Epidermal melanocyte (primary cell): ENCODE data around the gene PAX4.

Experiments
- DNase-seq: peaks from one replicate; pipeline ENCODE4 v3.0.0; 2011; ENCODE audit warnings: low spot score; ENCODE audit not compliant: insufficient read length

PAX4 gene

DNA sequence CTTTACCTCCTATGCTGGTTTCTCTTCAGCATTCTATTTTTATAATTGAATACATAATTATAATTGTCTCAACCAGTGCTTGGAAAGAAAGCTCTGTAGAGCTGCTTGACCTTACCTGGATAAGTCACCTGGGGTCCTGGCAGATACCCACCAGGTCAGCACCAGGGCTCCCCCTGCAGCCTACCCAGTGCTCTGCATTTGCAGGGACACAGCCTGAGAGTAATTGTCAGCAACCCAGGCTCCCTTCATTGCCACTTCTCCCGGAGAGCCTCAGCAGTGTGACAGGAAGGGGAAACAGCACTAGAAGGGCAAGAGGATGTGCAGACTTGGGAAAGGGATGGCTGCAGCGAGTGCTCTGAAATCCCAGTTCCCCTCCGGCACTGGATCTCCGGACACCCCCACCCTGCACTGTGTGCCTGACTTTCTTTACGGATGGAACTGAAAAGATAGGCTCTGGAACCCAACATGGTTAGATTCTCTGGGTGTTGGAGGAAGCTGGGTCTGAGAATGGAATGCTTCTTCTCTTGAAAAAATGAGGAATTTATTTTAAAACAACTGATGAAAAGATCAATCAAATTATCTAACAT is 11.4 kb upstream of the PAX4 start:
- no peak for DNase-seq

DNA sequence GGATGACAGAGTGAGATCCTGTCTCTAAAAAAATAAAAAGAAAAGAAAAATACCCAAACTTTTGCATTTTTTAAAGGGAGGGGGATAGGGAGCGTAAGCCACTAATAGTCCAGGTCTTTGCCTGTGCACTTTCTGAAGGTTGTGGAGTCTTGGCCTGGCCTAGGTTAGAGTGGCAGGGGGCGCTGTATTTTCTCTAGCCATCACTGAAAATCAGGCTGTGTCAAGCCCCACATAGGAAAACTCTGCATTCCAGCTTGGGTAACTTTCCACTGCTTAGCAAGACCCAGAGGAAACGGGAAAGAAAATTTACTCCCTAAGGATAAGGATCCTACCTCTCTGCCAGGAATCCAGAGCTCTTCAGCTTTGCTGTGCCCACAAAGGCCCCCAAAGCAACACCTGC is 10.5 kb upstream of the PAX4 start:
- no peak for DNase-seq

DNA sequence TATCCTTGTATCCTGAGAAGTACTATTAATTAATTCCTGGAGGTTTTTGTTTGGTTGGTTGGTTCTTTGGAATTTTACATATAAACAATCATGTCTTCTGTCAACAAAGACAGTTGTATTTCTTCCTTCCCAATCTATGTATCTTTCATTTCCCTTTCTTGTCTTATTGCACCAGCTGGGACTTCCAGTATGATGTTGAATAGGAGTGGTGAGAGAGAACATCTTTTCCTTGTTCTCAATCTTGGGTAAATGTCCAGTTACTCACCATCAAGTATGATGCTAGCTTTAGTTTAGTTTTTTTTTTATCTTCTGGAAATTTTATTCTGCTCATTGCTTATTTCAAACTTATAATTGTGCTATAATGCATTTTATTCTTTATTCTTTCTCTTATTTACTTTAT is 7.4 kb upstream of the PAX4 start:
- no peak for DNase-seq

DNA sequence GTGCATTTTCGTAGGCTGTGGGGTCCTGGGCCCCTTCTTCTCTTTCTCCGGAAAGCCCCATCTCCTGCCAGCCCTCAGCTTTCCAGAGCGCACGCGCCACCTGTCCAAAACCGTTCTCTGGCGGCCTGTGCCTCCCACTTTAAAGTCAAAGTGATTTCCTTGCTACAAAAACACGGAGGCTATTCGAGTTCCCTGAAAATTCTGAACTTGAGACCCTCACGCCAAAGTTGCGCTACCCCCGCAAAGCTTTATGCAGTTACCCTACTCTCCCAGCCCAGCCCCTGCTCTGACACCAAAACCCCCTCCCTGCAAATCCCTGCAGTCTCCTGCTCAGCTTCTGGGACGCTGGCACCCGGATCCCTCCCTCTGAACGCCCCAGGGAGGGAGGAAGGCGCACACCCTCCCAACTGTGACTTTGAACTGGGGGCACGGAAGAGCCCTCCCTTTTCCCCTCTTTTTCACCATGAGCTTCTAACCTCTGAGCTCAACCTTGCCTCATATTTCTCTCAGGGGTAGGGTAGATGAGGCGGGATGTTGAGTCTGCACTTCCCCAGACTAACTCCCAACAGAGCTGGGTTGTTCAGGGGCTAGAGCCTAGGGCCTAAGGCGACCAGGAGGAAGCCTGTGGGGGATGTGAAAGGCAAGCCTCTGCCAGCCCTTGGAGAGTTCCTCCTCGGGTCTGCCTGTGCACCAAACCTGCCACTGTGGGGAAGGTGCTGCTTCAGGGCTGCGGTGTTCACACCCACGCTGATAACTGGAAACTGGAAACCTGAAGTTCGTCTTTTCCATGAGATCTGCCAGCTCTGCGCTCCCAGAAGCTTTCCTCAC is 2.7 kb upstream of the PAX4 start:
- DNase-seq, result no peak

DNA sequence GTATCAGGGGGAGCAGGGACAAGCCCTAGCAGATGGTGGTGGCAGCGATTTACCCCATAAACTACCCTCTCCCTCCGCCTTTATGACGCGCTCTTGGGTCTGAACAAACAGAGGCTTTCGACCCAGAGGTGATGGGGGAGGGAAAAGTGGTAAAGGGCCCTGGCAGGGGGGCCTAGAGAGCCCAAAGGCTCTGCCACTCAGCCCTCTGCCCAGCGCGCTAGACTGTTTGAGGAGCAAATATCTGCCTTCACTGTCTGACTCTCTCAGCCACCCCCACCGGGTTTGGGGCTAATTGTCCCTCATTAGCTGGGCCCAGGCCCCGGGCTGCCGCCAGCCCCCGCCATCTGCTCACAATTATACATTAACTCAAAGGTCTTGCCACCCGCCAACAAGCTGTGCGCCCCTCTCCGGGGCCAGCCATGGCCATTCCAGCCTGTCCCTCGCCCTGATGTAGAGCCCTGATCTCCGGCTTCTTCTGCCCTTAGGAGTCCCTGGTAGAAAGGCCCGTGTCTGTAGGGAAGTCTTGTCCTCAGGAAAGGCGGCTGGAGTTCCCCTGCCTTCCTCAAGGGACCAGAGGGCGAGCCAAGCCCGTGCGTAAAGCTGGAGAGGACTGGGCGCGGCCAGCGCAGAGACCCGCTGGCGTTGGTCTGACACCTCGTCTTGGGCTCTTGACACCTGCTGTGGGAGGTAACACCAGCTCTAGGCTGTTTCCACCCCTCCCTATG is 1.9 kb upstream of the PAX4 start:
- no peak for DNase-seq

DNA sequence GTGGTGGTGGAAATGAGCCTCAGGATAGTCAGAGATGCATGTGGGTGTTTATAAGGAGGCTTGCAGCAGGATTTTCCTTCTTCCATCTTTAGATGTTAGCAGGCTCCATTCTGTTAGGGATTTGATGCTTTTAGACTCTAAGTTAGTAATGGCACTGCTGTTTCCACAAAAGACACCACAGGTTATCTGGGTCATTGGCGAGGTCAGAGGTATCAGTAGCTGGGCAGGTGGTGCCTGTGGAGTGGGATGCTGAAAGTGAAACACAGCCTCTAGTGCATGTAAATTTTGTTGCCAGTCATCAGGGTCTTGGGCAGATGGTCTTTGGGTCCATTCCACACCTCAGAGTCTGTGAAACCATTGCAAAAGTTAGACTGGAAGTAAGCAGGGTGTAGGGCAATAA is 833 bp upstream of the PAX4 start:
- DNase-seq, result no peak

DNA sequence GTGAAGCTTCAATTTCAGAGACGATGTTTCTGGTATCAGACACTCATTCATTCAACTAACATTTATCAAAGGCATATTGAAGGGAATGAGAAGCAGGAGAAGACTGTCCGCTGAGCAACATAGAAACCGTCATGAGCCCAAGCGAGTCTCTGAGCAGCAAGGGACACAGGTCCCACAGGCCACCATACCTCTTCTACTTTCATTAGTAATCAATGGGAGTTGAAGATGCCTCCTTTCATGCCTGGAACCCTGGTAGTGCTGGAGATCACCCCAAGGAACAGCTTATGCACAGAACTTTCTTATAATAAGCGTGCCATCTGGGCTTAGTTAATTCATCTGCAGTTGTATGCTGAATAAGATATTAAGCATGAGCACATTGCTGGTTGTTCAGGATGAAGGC is 1.2 kb downstream of the PAX4 start:
- DNase-seq, result no peak

DNA sequence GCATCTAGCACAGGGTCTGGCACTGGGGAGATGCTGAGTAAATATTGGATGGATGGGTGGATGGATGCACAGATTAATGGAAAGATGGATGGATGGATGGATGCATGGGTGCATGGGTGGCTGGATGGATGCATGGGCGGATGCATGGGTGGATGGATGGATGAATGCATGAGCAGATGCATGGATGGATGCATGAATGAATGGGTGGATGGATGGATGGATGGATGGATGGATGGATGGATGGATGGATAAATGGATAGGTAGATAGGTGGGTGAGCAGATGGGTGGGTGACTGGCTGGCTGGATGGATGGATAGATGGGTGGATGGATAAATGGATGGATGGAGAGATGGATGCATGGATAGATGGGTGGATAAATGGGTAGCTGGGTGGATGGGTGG is 5.7 kb downstream of the PAX4 start:
- no peak for DNase-seq

DNA sequence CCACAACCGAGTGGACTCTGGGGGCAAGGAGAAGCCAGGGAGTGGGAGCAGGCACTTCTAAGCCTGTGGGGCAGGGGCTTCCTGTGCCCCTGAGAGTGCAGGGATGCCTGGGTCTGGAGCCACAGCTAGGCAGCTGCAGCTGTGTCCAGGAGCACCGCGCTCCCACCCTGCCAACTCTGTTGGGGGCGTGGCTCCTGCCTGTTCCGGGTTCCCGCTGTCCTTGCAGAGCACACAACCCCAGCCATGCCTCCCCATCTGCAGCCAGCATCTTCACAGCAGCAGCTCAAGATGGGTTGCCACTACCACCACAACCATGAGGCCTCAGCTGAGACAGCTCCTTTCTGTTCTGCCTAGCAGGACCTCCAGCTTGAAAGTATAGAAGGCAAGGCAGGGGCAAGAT is 8.6 kb downstream of the PAX4 start:
- no peak for DNase-seq

DNA sequence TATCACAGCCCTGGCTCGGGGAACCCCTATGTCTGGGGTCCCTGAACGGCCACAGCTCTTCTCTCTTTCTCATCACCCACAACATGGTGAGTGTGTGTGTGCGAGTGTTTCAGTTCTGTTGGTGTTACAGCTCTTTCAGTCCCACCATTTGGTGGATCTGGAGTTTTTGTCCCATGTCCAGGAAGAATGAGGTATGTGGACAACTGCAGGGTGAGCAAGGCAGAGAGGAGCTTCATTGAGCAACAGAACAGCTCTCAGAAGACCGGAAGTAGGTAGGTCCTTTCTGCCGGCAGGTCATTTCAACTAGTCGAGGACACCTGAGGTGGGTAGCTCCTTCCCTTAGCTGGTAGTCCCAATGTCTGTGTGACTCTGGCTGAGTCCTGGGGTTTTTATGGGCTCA is 9.5 kb downstream of the PAX4 start:
- DNase-seq, result no peak

DNA sequence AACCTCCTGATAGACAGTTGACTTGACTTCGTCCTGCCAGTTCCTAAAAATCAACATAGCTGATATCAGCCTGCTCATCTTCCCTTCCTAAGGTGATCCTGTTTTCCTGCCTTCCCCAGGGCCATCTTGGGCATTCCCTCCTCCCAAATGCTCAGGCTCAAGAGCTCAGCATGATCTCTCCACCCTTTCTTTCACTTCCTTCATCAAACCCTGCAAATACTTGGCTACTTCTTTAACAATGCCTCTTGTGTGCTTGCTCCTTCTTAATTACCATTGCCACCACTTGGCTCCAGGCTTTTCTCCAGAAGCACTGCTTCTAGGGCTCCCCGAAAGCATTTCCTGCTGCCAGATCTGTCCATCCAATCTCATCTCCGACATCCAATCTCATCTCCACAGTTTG is 17.1 kb downstream of the PAX4 start:
- peak; percentile 72 for DNase-seq

DNA sequence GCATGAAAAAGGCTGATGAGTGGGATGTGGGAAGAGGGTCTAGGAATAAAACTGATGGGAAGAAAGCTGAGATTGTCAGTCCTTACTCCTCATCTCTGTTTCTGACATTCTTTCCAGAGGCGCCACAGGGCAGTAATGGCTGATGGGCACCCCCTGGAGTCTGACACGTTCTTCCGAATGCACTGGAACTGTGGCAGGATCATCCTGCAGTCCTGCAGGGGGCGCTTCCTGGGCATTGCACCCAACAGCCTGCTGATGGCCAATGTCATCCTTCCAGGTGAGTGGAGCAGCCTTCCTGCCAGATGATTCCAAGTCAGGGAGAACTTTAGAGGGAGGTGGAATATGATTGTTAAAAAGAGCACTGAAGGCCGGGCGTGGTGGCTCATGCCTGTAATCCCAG is 19.6 kb downstream of the PAX4 start:
- DNase-seq, result peak; percentile 6

DNA sequence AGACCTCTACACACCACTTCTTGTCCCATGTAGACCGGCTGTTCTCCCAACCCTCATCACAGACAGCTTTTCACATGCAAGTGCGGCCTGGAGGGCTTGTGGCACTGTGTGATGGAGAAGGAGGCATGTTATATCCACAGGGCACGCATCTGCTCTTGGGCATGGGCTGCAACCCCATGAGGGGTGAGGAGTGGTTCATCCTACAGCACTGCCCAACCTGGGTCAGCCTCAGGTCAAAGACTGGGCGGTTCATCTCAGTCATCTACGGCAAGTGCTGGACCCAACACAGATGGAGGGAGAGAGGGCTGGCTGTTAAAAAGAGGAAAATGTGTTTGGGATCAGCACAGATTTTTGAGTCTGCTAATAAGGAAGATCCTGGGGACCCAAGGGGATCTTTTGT is 22.2 kb downstream of the PAX4 start:
- no peak for DNase-seq

DNA sequence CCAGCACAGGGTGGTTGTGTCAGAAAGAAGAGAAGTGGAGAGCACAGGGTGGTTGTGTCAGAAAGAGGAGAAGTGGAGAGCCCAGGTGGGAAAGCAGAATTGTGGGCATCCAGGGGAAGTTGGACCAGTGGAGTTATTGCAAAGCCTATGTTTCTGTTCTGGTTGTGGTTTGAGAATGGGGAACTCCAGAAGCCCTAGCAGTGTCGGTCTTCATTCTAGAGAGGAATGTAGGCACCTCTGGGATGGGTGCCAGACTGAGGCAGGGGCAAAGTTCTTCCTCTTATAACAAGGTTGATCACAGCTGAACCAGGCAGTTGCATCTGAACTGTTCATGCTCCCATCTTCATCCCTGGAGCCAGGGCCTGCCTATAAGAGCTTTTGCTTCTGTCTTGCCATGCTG is 23.5 kb downstream of the PAX4 start:
- peak; percentile 8 for DNase-seq

DNA sequence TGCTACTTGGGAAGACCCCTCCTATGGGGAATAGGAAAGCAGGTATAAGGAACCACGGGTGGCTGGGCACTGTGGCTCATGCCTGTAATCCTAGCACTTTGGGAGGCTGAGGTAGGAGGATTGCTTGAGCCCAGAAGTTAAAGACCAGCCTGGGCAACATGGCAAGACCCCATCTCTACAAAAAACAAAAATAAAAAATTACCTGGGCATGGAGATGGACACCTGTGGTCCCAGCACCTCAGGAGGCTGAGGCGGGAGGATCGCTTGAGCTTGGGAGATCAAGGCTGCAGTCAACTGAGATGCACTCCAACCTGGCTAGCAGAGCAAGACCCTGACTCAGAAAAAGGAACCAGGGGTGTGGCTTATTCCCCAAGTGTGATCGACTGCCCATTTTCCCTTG is 25.4 kb downstream of the PAX4 start:
- DNase-seq, result no peak

DNA sequence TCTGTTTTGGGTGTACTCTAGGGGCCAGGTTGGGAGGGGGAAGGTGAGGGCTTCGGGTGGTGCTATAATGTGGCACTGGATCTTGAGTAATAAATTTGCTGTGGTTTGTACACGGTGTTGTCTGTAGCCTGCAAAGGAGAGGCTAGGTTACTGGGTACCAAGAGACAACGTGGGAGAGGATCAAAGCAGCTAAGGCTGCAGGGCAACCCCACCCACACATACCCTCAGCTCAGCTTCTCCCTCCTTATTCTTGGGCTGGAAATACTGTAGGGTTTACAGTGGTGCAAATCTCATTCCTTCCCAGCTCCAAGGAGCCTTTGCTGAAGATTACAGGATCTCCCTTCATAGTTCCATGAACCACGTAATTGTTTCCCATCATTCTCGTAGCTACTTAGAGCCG is 26.4 kb downstream of the PAX4 start:
- peak; percentile 1 for DNase-seq

DNA sequence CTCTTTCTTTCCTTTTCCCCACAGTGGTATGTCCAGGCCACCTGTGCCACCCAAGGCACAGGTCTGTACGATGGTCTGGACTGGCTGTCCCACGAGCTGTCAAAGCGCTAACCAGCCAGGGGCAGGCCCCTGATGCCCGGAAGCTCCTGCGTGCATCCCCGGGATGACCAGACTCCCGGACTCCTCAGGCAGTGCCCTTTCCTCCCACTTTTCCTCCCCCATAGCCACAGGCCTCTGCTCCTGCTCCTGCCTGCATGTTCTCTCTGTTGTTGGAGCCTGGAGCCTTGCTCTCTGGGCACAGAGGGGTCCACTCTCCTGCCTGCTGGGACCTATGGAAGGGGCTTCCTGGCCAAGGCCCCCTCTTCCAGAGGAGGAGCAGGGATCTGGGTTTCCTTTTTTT is 26.8 kb downstream of the PAX4 start:
- DNase-seq, result no peak

DNA sequence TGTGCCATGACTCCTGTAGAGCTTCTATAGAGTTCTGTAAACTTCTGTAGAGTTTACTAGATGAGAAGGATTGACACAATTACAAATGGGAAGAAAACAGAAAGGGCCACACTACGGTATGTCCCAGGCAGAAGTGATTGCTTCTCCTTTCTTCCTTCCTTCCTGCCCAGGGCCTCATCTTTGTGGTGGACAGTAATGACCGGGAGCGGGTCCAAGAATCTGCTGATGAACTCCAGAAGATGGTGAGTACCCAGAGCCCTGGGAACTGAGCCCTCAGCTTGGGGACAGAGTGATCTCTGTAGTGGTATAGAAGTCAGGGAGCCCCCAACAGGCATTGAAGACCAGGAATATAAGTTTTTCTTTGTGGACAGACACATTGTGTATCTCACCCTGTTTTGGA is 28.0 kb downstream of the PAX4 start:
- DNase-seq, result no peak

DNA sequence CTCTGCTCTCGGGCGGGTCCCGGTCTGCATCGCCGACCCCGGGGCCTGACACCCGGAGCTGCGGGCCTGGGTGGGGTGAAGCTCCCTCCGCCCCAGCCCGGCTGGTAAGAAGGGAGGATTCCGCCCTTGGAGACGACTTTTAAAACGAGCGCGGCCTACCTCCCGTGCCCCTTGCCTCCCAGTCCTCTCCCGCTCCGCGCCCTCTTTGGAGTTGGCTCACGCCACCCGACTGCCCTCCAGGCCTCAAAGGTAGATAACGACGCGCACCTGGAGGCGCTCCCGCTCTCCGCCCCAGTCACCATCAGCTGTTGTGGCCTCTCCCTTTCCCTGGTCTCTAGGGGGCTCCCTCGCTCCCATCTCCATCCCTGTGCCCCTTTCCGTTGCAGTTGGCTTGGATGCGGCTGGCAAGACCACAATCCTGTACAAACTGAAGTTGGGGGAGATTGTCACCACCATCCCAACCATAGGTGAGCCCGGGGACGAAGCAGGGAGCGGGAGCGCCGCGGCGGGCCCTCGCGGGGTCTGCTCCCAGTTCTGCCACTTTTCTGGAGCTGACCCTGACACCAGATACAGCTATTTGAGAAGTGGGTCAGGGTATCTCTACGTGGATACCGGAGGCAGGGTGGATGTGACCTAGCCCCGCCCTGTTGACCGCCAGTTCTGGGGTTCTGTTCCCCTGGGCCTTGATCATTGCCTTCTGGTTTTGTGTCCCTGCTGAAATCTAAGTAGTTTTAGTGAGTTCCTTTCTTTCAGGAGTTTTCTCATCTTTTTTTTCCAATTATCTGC is 29.1 kb downstream of the PAX4 start:
- peak; percentile 61 for DNase-seq

DNA sequence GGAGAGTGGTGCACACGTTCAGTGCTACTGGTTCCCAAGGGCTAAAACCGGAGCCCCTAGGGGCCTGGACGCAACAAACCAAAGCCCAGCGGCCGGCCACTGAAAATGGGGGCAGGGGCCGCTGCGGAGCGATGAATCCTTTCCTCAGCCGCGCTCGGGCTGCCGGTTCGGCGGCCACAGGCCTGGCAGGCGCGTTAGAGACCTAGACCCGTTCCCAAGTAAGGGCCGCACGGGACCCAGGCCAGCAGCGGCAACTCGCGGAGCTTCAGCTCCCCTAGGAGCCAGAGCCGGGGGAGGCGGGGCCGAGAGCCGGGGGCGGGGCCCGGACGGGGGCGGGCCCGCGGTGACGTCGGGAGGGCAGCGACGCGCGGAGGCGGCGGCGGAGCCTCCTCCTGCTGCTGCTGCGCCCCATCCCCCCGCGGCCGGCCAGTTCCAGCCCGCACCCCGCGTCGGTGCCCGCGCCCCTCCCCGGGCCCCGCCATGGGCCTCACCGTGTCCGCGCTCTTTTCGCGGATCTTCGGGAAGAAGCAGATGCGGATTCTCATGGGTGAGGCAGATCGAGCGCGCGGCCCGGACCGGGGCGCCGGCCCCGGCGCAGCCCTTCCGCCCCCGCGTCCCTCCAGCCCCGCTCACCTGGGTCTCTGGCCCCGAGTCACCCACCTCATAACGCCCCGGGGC is 29.8 kb downstream of the PAX4 start, which contains the start of gene ARF5:
Gene ARF5, plus strand, starts transcription at position 393 of the 678 bp plus-strand sequence. Its CDS starts 88 bp downstream, at position 481.
- peak; percentile 92 for DNase-seq

DNA sequence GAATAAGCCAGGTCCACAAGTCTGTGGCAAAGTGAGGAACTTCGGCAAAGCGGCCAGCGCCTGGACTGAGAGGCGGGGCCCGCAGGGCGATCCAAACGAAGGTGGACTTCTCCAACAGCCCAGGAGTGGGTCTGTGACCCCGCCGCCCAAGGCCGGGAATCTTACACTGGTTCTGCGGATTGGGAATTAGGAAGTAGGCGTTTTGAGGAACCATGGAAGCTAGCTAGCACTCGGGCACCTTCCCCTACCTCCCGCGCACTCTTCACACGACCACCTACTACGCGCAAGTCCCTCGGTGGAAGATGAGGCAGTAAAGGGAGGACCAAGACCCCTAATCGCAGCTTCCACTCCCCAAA is 30.3 kb downstream of the PAX4 start:
- no peak for DNase-seq
